ENCODE data around the gene CHST8. TPM values are rescaled to one million over a fixed set of nuclear protein-coding genes. Genes with fewer than 3 reads are reported as not detected.

The CHST8 gene
- total and polyA plus RNA-seq, 2 of the 13 experiments (the other 11 are each of a cell fraction or from before 2014, with no cell fraction given), result not detected

DNA sequence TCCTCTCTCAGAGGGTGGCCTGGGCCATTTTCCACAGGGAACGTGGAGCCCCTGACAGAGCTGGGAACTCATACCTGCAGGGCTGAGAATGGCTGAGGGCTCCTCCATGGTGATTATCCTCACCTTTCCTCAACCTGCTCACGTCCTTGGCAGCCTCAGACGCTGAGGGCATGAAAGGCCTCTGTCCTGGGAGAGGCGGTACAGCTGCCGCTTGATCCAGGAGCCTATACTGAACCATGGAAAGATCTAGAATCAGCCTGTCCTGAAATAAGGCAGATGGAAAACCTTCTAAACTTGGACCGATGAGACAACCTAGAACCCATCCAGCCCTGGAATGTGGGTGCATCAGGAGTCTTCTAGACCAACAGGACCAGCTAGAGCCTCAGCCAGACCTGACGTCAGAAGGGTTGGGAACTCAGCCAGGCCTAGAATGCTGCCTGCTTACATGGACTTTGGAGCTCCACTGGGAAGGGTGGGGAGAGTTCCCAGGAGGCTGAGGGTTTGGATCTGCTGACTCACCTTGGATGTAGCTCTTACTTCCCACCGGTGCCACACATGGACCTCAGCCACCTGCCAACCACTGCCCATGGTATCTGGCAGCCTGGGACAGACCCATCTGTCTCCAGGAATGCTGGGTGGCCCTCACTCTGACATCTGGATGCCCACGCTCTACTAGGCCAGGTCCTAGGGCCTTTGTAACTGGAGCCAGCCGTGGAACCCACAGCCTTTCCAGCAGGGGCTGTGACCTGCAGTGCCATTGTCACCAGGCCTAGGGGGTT, 182.5 kb downstream of the CHST8 start (continued):
- no peak for TF ChIP-seq ZNF296 (CRISPR knock-in tag; conservative IDR thresholded peaks at IDR 0.05)
- TF ChIP-seq CCDC6 (CRISPR knock-in tag; IDR thresholded peaks at IDR 0.05), result no peak
- TF ChIP-seq ZBTB1 (CRISPR knock-in tag; IDR thresholded peaks at IDR 0.05; ENCODE audit: borderline replicate concordance), result no peak
- no peak for TF ChIP-seq ZSCAN31 (CRISPR knock-in tag; IDR thresholded peaks at IDR 0.05; ENCODE audit: low read depth)
- no peak for TF ChIP-seq CBX1 (IDR thresholded peaks at IDR 0.05; ENCODE audit: low read depth)
- TF ChIP-seq ZNF572 (CRISPR knock-in tag; IDR thresholded peaks at IDR 0.05), result no peak
- TF ChIP-seq STAT5B (CRISPR knock-in tag; IDR thresholded peaks at IDR 0.05), result no peak
- no peak for TF ChIP-seq PRMT3 (CRISPR knock-in tag; IDR thresholded peaks at IDR 0.05; ENCODE audit: borderline replicate concordance, low read depth)
- TF ChIP-seq MBD4 (IDR thresholded peaks at IDR 0.05; ENCODE audit: borderline replicate concordance, low read length), result no peak
- TF ChIP-seq ZBTB8A (CRISPR knock-in tag; IDR thresholded peaks at IDR 0.05; ENCODE audit: borderline replicate concordance, low read depth), result no peak
- TF ChIP-seq ZNF614 (CRISPR knock-in tag; IDR thresholded peaks at IDR 0.05; ENCODE audit: borderline replicate concordance), result 0 out of 2 replicates have a peak, but pooled peaks have one; percentile 31
- no peak for TF ChIP-seq NFRKB (IDR thresholded peaks at IDR 0.05)
- TF ChIP-seq ZBTB44 (CRISPR knock-in tag; IDR thresholded peaks at IDR 0.05), result no peak
- TF ChIP-seq JUN (CRISPR knock-in tag; IDR thresholded peaks at IDR 0.05), result no peak
- TF ChIP-seq ZNF549 (CRISPR knock-in tag; IDR thresholded peaks at IDR 0.05), result no peak
- no peak for TF ChIP-seq FLYWCH1 (CRISPR knock-in tag; IDR thresholded peaks at IDR 0.05)
- no peak for TF ChIP-seq CREB3 (CRISPR knock-in tag; IDR thresholded peaks at IDR 0.05)
- peak; percentile 61; the same call in 1 of the 2 replicates for TF ChIP-seq NCOR1 (IDR thresholded peaks at IDR 0.05; ENCODE audit: borderline replicate concordance, low read length)
- TF ChIP-seq SIX1 (CRISPR knock-in tag; IDR thresholded peaks at IDR 0.05; ENCODE audit: borderline replicate concordance), result no peak
- TF ChIP-seq RBAK (CRISPR knock-in tag; IDR thresholded peaks at IDR 0.05), result no peak
- no peak for TF ChIP-seq TCF12 (IDR thresholded peaks at IDR 0.05)
- TF ChIP-seq TCF12 (CRISPR knock-in tag; IDR thresholded peaks at IDR 0.05), result no peak
- TF ChIP-seq ZNF644 (CRISPR knock-in tag; IDR thresholded peaks at IDR 0.05; ENCODE audit: low read depth), result 0 out of 2 replicates have a peak, but pooled peaks have one; percentile 34
- TF ChIP-seq ZNF263 (CRISPR knock-in tag; IDR thresholded peaks at IDR 0.05), result no peak
- peak; percentile 45 for TF ChIP-seq PAXIP1 (CRISPR knock-in tag; conservative IDR thresholded peaks at IDR 0.05)
- no peak for TF ChIP-seq MXI1 (IDR thresholded peaks at IDR 0.05; ENCODE audit: borderline replicate concordance, low read depth, low read length)
- peak; percentile 67 for TF ChIP-seq CREM (IDR thresholded peaks at IDR 0.05)
- TF ChIP-seq CREM (CRISPR knock-in tag; IDR thresholded peaks at IDR 0.05), result no peak

Measured in HepG2 (cell line).